IMR-90 (cell line): ENCODE data around the gene EPHA6. TPM values are rescaled to one million over a fixed set of nuclear protein-coding genes. Genes with fewer than 3 reads are reported as not detected.

Experiments
- ATAC-seq: fragments of 200-7000 bp; cut with Tn5 transposase; 2 replicates; pipeline ENCODE4 v1.9.1; 2020; ENCODE audit warnings: low read depth, mild to moderate bottlenecking, moderate library complexity
- BruUV-seq: library from RNA; stranded (reverse); fragments of 400-500 nt; replicated peaks from 2 replicates; lab custom pipeline; 2021; lab: Mats Ljungman, UMichigan
- CTCF ChIA-PET: fragments of 300-600 bp; formaldehyde crosslinking; extraction: SDS; loops from one replicate; lab custom pipeline; 2021; ENCODE audit warnings: antibody characterized with exemption; lab: Yijun Ruan, JAX
- POLR2A ChIA-PET: fragments of 300-600 bp; sonication (Branson Sonifier 250); formaldehyde crosslinking; loops from one replicate; lab custom pipeline; 2022; ENCODE audit warnings: antibody characterized with exemption; ENCODE audit not compliant: unreplicated experiment; lab: Charles Lee
- DNase-seq: peaks from one replicate; pipeline ENCODE4 v3.0.0; 2013
- H2AFZ ChIP-seq: replicated peaks from 2 replicates; pipeline ENCODE3; 2013; ENCODE audit warnings: low read length, mild to moderate bottlenecking; ENCODE audit not compliant: poor library complexity
- H2AK5ac ChIP-seq: 2 replicates; pipeline ENCODE4 v1.6.1; 2013; ENCODE audit warnings: low read depth, low read length, inconsistent platforms
- H2AK9ac ChIP-seq: replicated peaks from 2 replicates; pipeline ENCODE3; 2013; ENCODE audit warnings: mild to moderate bottlenecking, low read depth, low read length, moderate library complexity; ENCODE audit not compliant: poor library complexity
- H2BK120ac ChIP-seq: 2 replicates; pipeline ENCODE4 v1.6.1; 2013; ENCODE audit warnings: low read depth, low read length, inconsistent platforms
- H2BK15ac ChIP-seq: 3 replicates; pipeline ENCODE4 v1.6.1; 2013; ENCODE audit warnings: low read depth, low read length, inconsistent platforms
- H2BK20ac ChIP-seq: 2 replicates; pipeline ENCODE4 v1.6.1; 2013; ENCODE audit warnings: low read depth, mild to moderate bottlenecking, inconsistent platforms, low read length, moderate library complexity
- H2BK5ac ChIP-seq: 2 replicates; pipeline ENCODE4 v1.6.1; 2013; ENCODE audit warnings: mild to moderate bottlenecking, low read depth, low read length, inconsistent platforms; ENCODE audit not compliant: poor library complexity, severe bottlenecking
- H3K14ac ChIP-seq: replicated peaks from 2 replicates; pipeline ENCODE4 v1.6.1; 2013; ENCODE audit warnings: low read depth, low read length, inconsistent platforms
- H3K18ac ChIP-seq: 2 replicates; pipeline ENCODE4 v1.6.1; 2013; ENCODE audit warnings: low read depth, low read length, control low read depth
- H3K23ac ChIP-seq: 2 replicates; pipeline ENCODE4 v1.6.1; 2013; ENCODE audit warnings: low read depth, low read length, inconsistent platforms
- H3K27ac ChIP-seq: 2 replicates; pipeline ENCODE4 v1.5.1; 2013; ENCODE audit warnings: mild to moderate bottlenecking, control low read depth, low read length; ENCODE audit not compliant: insufficient read depth
- H3K27me3 ChIP-seq: 2 replicates; pipeline ENCODE4 v1.6.1; 2013; ENCODE audit warnings: low read length; ENCODE audit not compliant: control insufficient read depth, insufficient read depth
- H3K36me3 ChIP-seq: 2 replicates; pipeline ENCODE4 v1.6.1; 2013; ENCODE audit warnings: low read length, mixed read lengths; ENCODE audit not compliant: control insufficient read depth, insufficient read depth
- H3K4ac ChIP-seq: 2 replicates; pipeline ENCODE4 v1.6.1; 2013; ENCODE audit warnings: low read depth, low read length, inconsistent platforms
- H3K4me1 ChIP-seq: 2 replicates; pipeline ENCODE4 v1.6.1; 2013; ENCODE audit warnings: low read length, mixed read lengths; ENCODE audit not compliant: control insufficient read depth, insufficient read depth
- H3K4me2 ChIP-seq: 2 replicates; pipeline ENCODE4 v1.6.1; 2013; ENCODE audit warnings: low read depth, mild to moderate bottlenecking, control low read depth, low read length, moderate library complexity
- H3K4me3 ChIP-seq: 2 replicates; pipeline ENCODE4 v1.5.1; 2013; ENCODE audit warnings: low read depth, mild to moderate bottlenecking, control low read depth, low read length, moderate library complexity; ENCODE audit not compliant: insufficient read depth
- H3K56ac ChIP-seq: 2 replicates; pipeline ENCODE4 v1.6.1; 2013; ENCODE audit warnings: low read length, inconsistent platforms; ENCODE audit not compliant: insufficient read depth; ENCODE audit errors: extremely low read depth
- H3K79me1 ChIP-seq, 2 experiments: 2 replicates each; pipeline ENCODE4 v1.6.1; 2013; ENCODE audit warnings: low read length in 2 of 2, inconsistent platforms in 1 of 2, low read depth in 1 of 2
- H3K9ac ChIP-seq: 2 replicates; pipeline ENCODE4 v1.6.1; 2013; ENCODE audit warnings: low read depth, low read length, control low read depth
- H3K9me1 ChIP-seq: 2 replicates; pipeline ENCODE4 v1.6.1; 2013; ENCODE audit warnings: low read length, inconsistent platforms; ENCODE audit not compliant: insufficient read depth
- H3K9me3 ChIP-seq: 2 replicates; pipeline ENCODE4 v1.6.1; 2013; ENCODE audit warnings: low read length; ENCODE audit not compliant: control insufficient read depth, insufficient read depth
- H4K20me1 ChIP-seq: 2 replicates; pipeline ENCODE4 v1.6.1; 2013; ENCODE audit warnings: low read length, inconsistent platforms; ENCODE audit not compliant: insufficient read depth
- H4K5ac ChIP-seq: 2 replicates; pipeline ENCODE4 v1.6.1; 2013; ENCODE audit warnings: mild to moderate bottlenecking, low read depth, low read length, control low read depth
- H4K8ac ChIP-seq, 2 experiments: 2 replicates each; pipeline ENCODE4 v1.6.1; 2013; ENCODE audit warnings: low read depth in 2 of 2, low read length in 2 of 2, control low read depth in 1 of 2, inconsistent platforms in 1 of 2
- H4K91ac ChIP-seq: 2 replicates; pipeline ENCODE4 v1.6.1; 2013; ENCODE audit warnings: low read depth, low read length, inconsistent platforms; ENCODE audit not compliant: insufficient read depth
- CHD1 ChIP-seq: IDR thresholded peaks from 2 replicates; pipeline ENCODE4 v1.6.1; 2012; ENCODE audit warnings: low read depth, low read length, improper control_type of control experiment
- MAFK ChIP-seq: IDR thresholded peaks from 2 replicates; pipeline ENCODE4 v1.6.1; 2012; ENCODE audit warnings: low read depth, low read length, improper control_type of control experiment
- dilution Hi-C: fragments of 300-500 bp; cut with HindIII; formaldehyde crosslinking; loops from one replicate; pipeline ENCODE4 v1.14.3; 2018; ENCODE audit warnings: low sequenced_read_pairs; ENCODE audit not compliant: unreplicated experiment
- in situ Hi-C: fragments of 300-500 bp; cut with MboI; formaldehyde crosslinking; loops from 3 replicates; pipeline ENCODE4 v1.14.3; 2019; ENCODE audit warnings: low sequenced_read_pairs, inconsistent platforms, mixed read lengths
- intact Hi-C: fragments of 100-400 bp; cut with micrococcal nuclease; formaldehyde crosslinking; loops from 2 replicates; pipeline ENCODE4 v1.10.0; 2022
- polyA plus RNA-seq, 3 experiments: library from polyadenylated mRNA; depleted of rRNA; stranded (reverse); fragments of >200 nt; gene quantifications; 2 replicates each; pipeline ENCODE4 v1.2.3, GENCODE V29; 2012; ENCODE audit warnings: low replicate concordance in 1 of 3
- total RNA-seq: library from RNA; depleted of rRNA; stranded (reverse); fragments of >200 nt; gene quantifications from 2 replicates; pipeline ENCODE4 v1.2.3, GENCODE V29; 2012

EPHA6 gene
- total and polyA plus RNA-seq, 2 of the 4 experiments (the other 2 are of a cell fraction), result not detected

GRCh38 chr3:97070302-97070701, 255.9 kb downstream of the EPHA6 start:
- H3K56ac ChIP-seq, result no peak overlapping the region
- H4K91ac ChIP-seq, result no peak overlapping the region
- no peak overlapping the region for H4K8ac ChIP-seq
- H2BK20ac ChIP-seq, result no peak overlapping the region
- no peaks in the 10 kb centered on the region for H3K4me1 ChIP-seq
- BruUV-seq, result no TSS peak
- H3K23ac ChIP-seq, result no peak overlapping the region
- H3K4me2 ChIP-seq, result no peak overlapping the region
- no peaks in the 10 kb centered on the region for H3K9me1 ChIP-seq
- H3K4ac ChIP-seq, result no peak overlapping the region
- dilution Hi-C loops (no loop called here), in situ Hi-C loops (no loop called here), intact Hi-C loops (no loop called here)
- ATAC-seq (no peak), DNase-seq (no peak)
- H3K18ac ChIP-seq, result no peak overlapping the region
- 0 out of 2 replicates have a peak, but pooled peaks cover 2% of the 10 kb centered on the region for H3K9me3 ChIP-seq
- no peak overlapping the region for H2AK9ac ChIP-seq
- H3K14ac ChIP-seq, result no peak overlapping the region
- no peak overlapping the region for H2AK5ac ChIP-seq
- no peaks in the 10 kb centered on the region for H3K27me3 ChIP-seq
- no peak overlapping the region for H3K4me3 ChIP-seq
- H2AFZ ChIP-seq, result no peak overlapping the region
- no peak overlapping the region for H2BK15ac ChIP-seq
- H4K20me1 ChIP-seq, result no peaks in the 10 kb centered on the region
- H4K5ac ChIP-seq, result no peak overlapping the region
- no peak overlapping the region for H3K9ac ChIP-seq
- TF ChIP-seq MAFK (no peak), CHD1 (no peak)
- H2BK120ac ChIP-seq, result no peak overlapping the region
- H3K79me1 ChIP-seq, result no peaks in the 10 kb centered on the region
- H3K27ac ChIP-seq, result no peak overlapping the region
- H3K36me3 ChIP-seq, result no peaks in the 10 kb centered on the region
- CTCF ChIA-PET, result no interaction called here
- POLR2A ChIA-PET, result no interaction called here
- no peak overlapping the region for H2BK5ac ChIP-seq
